NCI-H82 treated with DMSO at 0.1 percent for 48 hours (cell line): ENCODE data around the gene MPC2.
"Not testable (repeated sequence)": the region's sequence is repeated elsewhere in the genome, so short reads cannot be mapped to it uniquely, and the experiment has no call there.

Source experiments
- DNase-seq: peaks from one replicate; lab custom pipeline; 2025; ENCODE audit not compliant: unreplicated experiment; lab: John Stamatoyannopoulos, UW

Gene MPC2

DNA sequence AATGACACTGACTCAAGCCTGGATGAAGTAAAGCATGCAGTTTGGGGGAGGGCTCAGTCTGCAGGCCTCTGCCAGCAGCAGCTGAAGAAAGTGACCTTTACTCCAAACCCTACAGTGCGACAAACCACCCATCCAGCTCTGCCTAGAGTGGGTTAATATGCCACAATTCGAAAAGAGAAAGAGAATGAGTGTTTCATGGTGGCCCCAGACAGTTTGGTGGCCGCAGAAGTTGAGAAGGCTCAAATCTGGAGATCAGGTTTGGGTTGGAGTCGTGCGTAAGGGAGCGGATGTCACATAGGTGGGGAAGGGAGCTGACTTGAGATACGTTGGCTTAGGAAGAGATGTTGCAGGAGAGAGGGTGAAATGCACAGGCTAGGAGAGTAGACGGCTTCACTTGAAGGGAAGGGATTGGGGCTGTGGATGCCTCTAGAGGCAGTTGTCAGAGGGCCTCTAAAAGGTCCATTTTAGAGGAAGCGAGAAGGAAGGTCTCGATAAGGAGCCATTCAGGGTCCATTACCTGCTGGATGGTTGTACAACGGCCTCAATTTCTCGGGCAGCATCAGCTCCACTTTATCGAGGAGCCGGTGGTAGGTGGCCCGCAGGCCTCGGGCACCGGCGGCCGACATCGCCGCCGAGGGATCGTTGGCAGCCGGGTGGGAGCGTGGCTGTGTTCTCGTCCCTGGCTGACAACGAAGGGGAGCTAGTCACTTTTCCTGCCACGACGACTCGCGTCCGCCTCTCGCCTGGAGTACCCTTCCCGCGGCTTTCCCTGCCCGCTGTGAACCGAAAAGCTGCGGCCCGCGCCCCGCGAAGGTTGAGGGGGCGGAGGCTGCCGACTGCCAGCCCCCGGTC is 1.4 kb downstream of the MPC2 start:
- peak; percentile 51 for DNase-seq

DNA sequence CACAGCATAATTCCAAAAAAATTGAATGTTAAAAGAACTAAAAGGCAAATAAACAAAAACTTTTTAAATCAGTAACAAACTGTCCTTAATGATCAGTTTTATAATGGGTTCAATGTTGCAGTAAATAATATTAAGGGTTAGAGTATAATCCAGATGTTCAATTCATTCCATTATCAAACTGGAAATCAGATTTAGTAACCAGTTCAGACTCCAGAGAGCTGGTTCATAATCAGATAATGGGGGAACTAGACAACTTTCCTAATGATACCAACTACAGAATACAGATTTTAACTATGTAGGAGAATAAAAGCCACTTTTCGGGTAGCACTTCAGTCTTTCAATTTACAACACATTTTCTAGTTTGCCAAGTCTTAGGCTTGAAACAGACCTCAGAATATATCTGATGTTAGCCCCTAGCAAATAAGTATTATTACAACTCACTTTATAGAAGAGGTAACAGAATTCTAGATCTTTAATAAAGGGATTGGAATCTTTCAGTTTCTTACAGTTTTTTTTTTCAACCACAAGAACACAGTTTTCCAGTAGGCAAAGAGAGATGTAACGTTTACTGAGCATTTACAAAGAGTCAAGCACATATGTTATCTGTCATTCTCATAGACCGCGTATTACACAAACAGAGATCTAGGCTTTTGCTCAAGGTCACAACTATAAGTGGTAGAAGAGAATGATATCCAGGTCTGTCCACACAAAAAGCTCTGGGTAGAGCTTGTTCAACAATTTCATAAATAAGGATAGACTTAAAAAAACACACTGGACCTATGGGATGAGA is 2.3 kb downstream of the MPC2 start:
- no peak for DNase-seq

DNA sequence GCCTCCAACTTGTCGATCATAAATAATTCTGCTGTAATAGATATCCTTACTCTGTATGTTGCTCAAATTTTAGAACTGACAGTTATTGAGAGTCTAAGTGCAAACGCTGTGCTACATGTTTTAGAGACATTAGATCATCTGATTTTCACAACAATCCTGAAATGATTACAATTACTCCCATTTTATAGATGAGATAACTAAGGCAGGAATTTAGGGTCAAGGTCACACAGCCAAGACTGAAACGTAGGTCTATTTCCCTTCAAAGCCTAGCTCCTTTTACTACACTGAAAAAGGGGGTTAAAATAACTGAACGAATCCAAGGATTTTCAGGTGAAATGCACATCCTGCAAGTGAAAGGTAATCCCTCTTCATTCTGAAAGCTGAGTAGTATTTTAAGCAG is 3.1 kb downstream of the MPC2 start:
- DNase-seq, result no peak

DNA sequence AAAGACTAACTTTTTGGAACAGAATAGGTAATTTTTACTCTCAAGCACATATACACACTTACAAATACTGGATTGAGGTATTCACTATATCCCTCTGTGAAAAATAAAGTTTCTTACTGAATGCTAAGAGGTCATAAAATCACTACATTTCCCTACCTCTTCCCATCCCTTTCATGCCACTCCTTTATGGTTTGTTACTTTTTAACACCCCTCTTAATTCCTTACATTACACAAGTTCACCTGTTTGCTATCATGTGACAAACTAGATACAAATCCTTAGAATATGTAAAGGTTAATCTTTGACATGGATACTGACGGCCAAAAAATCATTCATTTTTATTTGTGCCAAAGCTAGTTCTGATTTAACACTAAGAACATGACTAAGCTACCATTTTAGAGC is 7.1 kb downstream of the MPC2 start:
- no peak for DNase-seq

DNA sequence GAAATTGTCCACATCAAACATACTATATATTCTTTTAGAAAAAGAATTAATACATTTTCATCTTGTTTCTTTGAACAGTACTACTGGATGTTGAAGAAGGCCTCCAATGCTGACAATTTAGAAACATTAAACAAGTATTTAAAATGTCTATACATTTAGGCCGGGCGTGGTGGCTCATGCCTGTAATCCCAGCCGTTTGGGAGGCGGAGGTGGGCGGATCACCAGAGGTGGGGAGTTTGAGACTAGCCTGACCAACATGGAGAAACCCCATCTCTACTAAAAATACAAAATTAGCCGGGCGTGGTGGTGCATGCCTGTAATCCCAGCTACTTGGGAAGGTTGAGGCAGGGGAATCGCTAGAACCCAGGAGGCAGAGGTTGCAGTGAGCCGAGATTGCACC is 8.0 kb downstream of the MPC2 start:
- not testable (repeated sequence) for DNase-seq

DNA sequence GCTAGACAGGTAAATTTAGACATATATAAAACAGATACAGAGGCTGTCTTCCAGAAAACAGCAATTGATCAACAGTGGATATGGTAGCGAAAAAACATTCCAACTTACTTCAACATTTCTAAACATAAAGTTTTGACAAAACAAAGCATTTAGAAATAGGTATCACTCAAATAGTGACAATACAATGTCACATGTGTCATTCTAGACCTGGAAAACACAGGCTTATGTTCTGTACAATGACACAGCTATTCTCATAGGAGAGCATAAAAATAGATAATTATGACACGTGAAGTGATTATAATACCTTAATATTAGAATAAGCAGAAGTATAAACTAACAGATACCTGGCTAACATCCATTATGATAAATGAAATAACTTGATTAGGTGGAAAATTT is 8.4 kb downstream of the MPC2 start:
- no peak for DNase-seq

DNA sequence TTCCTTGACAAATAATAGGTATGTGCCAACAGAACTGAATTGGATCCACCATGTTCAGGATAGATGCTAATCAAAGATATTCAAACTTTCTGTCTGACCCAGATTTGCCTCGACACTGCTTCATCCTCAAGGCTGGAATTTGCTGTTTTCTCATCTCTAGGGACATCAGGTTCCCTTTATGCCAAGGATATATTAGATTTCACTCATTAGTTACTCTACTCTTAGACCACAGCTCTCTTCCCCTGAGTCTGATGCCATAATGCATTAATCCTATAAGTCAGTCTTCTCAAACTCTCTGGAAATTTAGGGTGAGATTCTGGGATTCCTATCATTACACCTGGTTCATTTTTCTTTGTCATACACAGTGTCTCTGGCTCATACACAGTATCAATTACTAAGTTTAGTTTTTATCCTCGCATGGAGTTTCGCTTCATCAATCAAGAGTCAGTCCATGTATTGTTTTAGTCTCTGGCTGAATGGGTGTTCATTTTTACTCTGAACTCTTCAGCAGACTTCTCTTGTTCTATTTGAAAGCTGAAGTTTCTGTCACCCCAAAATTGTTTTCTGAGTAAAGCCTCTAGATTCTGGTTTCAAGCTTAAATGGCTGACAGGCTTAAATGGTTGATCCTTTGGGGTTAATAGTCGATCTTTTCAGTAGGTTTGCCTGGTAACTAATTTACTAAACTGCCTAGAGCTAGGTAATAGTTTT is 9.7 kb downstream of the MPC2 start:
- DNase-seq, result no peak

DNA sequence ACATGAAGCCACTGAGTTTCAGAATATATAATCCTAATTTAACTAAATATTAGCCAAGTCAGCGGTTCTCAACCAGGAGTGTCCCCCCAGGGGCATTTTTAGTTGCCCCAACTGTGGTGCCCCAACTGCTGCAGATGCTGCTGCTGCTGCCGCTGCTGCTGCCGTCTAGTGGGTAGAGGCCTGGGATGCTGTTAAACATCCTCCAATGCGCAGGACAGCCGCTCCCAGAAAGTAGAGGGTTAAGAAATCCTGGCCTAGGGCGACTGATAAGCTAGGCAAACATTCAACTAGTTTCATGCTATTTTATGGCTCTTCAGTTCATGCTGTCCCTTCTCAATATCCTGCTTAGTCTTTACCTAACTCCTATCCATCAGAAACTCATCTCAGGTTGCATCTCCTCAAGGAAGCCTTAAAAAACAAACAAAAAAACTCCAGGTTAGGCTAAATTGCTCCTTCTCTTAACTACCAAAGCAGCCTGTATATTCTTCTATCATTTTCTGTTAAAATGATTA is 10.3 kb downstream of the MPC2 start:
- DNase-seq, result no peak

DNA sequence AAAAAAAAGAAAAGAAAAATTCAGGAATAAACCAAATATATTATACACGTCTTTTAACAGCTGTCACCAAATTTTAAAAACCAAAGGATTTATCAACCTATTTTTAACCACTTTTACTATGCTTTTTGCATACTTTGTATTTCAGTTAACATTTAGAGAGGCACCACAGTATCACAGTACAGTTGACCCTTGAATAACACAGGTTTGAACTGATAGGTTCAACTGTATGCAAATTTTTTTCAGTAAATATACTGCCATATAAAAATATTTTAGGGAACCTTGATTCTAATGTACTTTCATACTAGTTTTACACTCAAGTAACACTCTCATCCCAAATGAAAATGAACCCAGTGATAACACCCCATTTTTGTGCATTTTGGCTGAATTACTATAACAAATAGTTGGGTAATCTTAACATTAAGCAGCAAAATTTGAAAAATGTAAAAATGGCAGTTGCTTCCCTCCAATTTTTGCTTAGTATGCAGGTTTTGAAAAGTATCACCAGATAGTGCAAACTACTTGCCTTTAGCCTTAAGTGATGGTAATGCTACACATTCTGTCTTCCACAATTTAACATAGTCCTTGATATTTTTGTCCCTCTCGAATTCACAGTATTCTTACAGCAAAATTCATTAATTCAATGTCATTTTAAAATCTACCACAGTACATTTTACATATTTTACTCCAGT is 12.2 kb downstream of the MPC2 start:
- DNase-seq, result no peak

DNA sequence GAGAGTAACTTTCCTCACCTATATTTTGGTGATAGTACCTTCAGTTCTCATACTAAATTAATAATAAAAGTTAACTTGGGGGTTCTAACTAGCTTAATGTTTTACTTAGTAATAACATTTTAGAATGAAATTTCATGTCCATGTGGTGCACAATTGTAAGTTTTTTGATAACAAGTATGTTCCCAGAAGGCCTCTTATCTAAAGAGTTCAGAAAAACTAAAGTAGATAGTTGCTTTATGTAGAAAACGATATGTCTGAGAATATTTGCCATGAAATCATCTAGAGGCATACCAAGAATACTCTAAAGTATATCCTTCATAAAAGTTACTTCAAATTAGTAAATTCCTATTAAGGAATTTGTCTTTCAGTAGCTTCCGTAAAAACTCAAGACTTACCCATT is 12.8 kb downstream of the MPC2 start:
- DNase-seq, result no peak

DNA sequence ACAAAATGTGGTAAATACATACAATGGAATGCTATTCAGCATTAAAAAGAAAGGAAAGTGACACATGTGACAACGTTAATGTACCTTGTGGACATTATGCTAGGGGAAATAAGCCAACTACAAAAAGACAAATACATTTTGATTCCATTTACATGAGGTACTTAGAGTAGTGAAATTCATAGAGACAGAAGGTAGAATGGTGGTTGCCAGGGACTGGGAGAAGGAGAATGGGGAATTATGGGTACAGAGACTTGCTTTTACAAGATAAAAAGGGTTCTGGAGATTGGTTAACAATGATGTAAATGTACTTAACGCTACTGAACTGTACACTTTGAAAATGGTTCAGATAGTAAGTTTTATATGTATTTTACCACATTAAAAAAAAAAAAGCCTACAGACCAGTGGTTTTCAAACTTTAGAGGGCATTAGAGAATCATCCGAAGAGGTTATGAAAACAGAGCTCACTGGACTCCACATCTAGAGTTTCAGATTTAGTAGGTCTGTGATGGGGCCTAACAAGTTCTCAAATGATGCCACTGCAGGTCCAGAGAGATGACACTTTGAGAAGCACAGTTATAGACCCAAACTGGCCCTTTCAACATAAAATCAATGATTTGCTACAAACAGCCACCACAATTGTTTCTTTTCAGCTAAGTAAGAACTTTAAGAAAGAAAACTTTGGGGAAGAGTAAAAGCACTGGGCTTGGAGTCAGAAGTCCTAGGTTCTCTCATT is 13.4 kb downstream of the MPC2 start:
- DNase-seq, result no peak

DNA sequence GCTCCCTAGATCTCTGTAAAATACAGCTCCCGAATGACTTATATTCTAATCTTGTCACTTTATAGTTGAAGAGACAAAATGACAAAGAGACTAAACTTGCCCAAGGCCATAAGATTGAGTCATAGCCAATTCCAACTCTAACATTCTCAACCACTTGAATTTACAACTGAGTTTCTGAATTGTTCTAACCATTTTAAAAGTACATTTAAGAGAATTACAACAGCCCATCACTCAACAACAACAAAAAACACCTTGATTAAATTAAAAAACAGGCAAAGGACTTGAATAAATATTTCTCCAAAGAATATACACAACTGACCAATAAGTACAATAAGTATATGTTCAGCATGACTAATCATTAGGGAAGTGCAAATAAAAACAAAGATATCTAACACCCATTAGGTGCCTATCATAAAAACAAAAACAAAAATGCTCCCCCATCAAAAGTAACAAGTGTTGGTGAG is 14.2 kb downstream of the MPC2 start:
- DNase-seq, result no peak

DNA sequence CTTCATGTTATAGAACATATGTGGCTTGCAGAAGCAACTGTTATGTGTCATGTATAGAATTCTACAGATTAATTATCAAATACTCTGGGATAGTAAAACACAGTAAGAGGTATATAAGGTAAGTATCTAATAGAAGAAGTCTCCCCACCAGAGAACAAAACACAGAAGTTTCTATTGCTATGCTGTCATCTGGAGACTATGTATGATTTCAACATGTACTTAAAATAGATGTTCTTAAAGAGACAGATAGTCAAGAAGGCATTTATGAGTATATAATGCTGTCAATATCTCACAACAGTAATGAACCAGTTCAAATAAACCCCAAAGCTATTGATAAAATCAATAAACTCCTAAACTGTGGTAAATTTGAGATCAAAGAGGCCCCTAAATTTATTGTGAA is 14.8 kb downstream of the MPC2 start:
- no peak for DNase-seq

DNA sequence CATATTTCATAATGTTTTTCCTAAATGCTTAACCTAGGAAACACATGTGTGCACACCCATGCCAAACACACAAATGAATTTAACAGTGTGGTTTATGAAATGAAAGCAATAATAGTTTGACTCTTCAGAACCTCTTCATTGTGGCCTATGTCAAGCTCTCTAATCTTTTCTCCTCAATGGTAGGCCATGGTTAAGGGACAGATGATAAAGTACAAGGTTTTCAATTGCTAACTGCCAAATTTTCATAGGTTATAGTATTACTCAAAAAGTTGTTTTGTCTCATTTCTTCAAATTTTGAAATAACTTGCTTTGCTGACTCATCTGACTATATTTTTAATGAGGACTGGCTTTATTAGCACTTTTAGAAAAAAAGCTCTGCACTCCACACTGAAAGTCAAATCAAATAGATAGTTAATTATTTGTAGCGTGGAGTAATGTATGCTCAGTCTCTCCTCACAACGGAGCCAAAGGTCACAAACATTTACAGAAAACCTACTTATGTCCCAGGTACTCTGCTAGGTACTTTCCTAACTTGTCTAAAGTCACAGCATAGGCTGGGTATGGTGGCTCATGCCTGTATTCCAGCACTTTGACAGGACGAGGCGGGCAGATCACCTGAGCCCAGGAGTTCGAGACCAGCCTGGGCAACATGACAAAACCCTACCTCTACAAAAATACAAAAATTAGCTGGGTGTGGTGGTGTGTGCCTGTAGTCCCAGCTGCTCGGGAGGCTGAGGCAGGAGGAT is 19.9 kb downstream of the MPC2 start:
- DNase-seq, result no peak

DNA sequence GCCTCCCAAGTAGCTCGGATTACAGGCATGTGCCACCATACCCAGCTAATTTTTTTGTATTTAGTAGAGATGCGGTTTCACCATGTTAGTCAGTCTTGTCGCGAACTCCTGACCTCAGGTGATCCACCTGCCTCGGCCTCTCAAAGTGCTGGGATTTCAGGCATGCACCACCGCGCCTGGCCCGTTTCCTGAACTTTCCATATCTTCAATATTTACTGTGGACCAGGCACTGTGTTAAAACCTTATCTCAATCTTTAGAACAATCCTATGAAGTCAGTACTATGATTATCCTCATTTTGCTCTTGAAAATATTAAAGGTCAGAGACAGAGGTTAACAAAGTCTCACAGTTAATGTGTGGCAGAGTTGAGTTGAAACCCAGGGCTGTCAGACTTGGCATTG is 21.3 kb downstream of the MPC2 start:
- no peak for DNase-seq

DNA sequence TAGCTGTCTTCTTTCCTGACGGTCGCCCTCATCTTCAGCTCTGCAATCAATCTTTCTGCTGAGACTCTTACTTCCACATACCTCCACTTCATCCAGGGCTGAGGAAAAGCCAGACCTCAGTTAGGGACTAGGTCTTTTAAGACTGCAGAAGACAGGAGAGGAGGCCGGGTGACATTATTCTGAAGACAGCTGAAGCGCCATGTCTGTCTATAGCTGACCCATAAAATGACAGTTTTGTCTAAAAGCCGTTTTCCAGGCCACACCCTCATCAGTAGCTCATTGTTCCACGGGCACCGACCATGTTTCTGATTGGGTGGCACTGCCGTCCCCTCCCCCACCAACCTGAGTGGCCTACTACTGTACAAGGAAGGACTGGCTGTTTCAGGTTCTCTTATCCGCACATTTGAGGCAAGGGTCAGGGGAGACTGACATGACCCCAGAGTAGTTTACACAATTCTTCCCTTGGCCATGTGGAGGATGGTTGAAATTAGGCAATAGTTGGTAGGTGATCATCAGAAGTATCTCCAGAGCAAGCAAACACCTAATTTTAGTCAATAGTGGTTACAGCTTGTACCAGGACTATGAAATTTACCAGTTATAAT is 22.9 kb downstream of the MPC2 start, which contains the start of gene ADCY10:
TSS of gene ADCY10 (minus strand) at position 240 of the 602 bp plus-strand sequence. CDS start 8,994 bp downstream, outside the sequence.
- DNase-seq, result no peak

DNA sequence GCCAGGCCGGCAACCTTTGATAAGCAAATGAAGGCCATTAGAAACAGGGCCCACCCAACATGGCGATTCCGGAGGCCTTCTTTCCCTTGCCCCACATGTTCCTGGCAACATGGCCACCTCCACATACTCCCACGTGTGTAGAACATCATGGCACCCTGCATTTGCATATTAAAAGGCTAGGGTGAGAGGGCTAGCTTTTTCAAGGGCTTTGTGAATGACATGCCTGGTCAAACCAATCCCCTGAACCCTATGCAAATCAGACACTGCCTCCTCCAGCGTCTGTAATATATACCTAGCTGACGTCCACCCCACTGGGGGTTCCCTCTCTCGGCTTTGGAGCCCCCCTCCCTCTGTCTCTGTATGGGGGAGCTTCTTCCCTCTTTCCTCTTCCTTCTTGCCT is 24.6 kb downstream of the MPC2 start:
- no peak for DNase-seq

DNA sequence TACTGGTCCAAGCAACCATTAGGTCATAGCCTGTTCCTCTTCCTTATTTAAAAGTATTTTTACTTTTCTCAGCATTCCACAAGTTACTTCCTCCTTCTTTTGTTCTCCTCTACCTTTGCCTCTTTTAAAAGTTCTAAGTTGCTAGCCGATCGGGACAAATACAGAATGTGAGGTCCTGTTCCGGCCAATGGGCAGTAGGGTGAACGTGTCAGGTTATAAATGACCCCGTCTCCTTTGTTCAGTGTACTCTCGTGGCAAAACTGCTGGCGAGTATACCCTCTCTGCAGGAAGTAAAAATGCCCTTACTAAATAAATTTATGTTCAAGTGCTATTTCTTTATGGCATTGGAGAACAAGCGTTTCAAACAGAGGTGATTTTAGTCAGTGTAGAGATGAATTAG is 25.5 kb downstream of the MPC2 start:
- DNase-seq, result no peak

DNA sequence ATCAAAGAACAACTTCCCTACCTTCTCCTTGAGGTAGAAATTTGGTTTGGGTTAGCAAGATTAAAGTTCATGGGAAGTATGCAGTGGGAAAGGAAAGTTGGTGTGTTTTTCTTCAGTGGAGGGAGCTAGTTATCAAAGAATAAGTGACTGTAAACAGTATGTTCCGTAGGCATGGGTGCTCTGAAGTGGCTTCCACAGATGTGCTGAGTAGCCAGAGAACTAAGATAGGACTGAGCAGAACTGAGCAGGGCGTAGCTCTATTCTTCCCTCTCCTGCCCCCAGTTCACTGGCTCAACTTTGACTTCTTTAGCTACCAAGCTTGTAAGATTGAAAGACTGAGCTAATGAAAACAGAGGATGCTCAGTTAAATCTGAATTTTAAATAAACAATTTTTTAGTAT is 26.3 kb downstream of the MPC2 start:
- DNase-seq, result no peak
